Chondrocyte (in vitro differentiated cells): ENCODE results near the gene UBE3B. TPM values are rescaled to one million over a fixed set of nuclear protein-coding genes. Genes with fewer than 3 reads are reported as not detected.

ENCODE experiments used
- DNase-seq: peaks from one replicate; pipeline ENCODE4 v3.0.0; 2021; ENCODE audit warnings: mixed read lengths, low spot score
- H3K27ac Mint-ChIP-seq: one replicate; pipeline ENCODE4 v1.8.0; 2021; ENCODE audit warnings: mild to moderate bottlenecking, moderate library complexity, mixed read lengths; ENCODE audit not compliant: unreplicated experiment
- H3K27me3 Mint-ChIP-seq: 2 replicates; pipeline ENCODE4 v1.8.0; 2021; ENCODE audit warnings: low read depth, mixed read lengths
- H3K36me3 Mint-ChIP-seq: 2 replicates; pipeline ENCODE4 v1.8.0; 2021; ENCODE audit warnings: low read depth, mixed read lengths
- H3K4me1 Mint-ChIP-seq: 2 replicates; pipeline ENCODE4 v1.8.0; 2021; ENCODE audit warnings: low read depth, mild to moderate bottlenecking, mixed read lengths
- H3K4me3 Mint-ChIP-seq: one replicate; pipeline ENCODE4 v1.8.0; 2021; ENCODE audit warnings: mild to moderate bottlenecking, moderate library complexity, mixed read lengths; ENCODE audit not compliant: unreplicated experiment
- H3K9me3 Mint-ChIP-seq: 2 replicates; pipeline ENCODE4 v1.8.0; 2021; ENCODE audit warnings: low read depth, mixed read lengths
- total RNA-seq: library from RNA; stranded (reverse); gene quantifications from 3 replicates; pipeline ENCODE4 v1.2.1, GENCODE V29; 2021
- TF ChIP-seq, protein P1 (sequence below): fragments of 200-600 bp; sonication (generic); IDR thresholded peaks from 2 replicates; pipeline ENCODE4 v1.5.0; 2021; ENCODE audit warnings: antibody characterized with exemption, mild to moderate bottlenecking, moderate library complexity

Gene UBE3B
- total RNA-seq, 1 donor from 2014 or later, result 32.9 TPM

DNA sequence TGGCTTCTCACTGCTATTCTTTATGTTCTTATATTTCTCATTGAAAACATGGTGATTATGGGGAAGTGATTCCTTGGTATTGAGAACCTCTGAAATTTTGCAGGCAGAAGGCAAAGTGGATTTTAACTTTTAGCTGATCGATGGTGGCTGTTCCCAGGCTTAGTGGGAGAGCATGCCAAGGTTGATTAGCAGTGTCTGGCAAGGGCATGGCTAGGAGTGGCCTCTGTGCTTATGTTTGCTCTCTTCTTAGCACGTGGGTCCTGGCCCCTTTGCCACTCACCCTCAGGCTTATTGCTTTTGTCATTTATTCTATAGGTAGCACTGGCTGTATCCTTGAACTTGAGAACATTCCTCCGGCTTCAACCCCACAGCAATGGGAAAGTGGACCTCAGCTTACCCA lies 98.2 kb downstream of the UBE3B start:
- DNase-seq, result no peak
- Mint-ChIP-seq H3K36me3 (peaks cover 15% of the 10 kb centered on the region), H3K27ac (no peak overlapping the region), H3K27me3 (no peaks in the 10 kb centered on the region), H3K9me3 (no peaks in the 10 kb centered on the region), H3K4me1 (peaks cover 22% of the 10 kb centered on the region), H3K4me3 (no peak overlapping the region)
- TF ChIP-seq, protein P1, sequence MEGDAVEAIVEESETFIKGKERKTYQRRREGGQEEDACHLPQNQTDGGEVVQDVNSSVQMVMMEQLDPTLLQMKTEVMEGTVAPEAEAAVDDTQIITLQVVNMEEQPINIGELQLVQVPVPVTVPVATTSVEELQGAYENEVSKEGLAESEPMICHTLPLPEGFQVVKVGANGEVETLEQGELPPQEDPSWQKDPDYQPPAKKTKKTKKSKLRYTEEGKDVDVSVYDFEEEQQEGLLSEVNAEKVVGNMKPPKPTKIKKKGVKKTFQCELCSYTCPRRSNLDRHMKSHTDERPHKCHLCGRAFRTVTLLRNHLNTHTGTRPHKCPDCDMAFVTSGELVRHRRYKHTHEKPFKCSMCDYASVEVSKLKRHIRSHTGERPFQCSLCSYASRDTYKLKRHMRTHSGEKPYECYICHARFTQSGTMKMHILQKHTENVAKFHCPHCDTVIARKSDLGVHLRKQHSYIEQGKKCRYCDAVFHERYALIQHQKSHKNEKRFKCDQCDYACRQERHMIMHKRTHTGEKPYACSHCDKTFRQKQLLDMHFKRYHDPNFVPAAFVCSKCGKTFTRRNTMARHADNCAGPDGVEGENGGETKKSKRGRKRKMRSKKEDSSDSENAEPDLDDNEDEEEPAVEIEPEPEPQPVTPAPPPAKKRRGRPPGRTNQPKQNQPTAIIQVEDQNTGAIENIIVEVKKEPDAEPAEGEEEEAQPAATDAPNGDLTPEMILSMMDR, result no peak

DNA sequence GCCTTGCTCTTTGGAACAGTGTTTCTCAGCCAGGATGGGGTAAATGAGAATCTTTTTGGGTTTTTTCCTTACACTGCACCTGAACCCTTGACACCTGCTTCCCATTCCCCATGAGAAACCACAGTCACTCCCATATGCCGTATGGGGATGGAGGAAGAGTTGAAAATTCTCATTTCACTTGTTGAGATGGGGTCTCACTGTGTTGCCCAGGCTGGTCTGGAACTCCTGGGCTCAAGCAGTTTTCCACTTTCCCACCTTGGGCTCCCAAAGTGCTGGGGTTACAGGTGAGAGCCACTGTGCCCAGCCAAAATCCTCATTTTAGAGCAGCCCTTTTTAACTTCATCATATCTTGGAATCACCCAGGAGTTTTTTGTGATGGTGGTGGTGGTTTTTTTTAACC lies 99.9 kb downstream of the UBE3B start:
- TF ChIP-seq, protein P1, result no peak
- Mint-ChIP-seq H3K27ac (no peak overlapping the region), H3K4me1 (peaks cover 22% of the 10 kb centered on the region), H3K27me3 (no peaks in the 10 kb centered on the region), H3K36me3 (peaks cover 15% of the 10 kb centered on the region), H3K4me3 (no peak overlapping the region), H3K9me3 (no peaks in the 10 kb centered on the region)
- DNase-seq, result no peak

DNA sequence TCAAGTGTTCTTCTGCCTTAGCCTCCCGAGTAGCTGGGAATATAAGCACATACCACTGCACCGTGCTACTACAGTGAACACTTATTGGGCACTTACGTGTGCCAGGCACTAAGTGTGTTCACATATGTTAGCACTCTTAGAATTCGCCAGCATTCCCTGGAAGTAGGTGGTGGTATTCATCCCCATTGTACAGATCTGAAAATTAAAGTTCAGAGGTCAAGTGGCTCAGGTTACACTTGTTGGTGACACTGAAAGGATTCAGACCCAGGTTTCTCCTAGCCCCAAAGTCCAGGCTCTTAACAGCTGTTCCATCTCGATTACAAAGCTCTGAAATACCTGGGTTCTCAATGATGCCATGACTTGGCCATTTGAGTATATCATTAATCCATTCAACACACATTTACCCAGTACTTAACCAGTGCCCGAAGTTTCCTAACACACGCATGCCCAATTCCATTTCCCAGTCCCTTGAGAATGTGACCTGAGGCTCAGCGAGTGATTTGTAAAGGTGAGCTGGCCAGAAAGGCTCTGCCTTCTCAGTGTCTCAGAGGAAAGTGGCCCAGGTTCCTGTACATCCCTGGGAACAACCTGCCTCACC lies 101.0 kb downstream of the UBE3B start:
- Mint-ChIP-seq H3K36me3 (peaks cover 17% of the 10 kb centered on the region), H3K4me1 (peaks cover 14% of the 10 kb centered on the region)

DNA sequence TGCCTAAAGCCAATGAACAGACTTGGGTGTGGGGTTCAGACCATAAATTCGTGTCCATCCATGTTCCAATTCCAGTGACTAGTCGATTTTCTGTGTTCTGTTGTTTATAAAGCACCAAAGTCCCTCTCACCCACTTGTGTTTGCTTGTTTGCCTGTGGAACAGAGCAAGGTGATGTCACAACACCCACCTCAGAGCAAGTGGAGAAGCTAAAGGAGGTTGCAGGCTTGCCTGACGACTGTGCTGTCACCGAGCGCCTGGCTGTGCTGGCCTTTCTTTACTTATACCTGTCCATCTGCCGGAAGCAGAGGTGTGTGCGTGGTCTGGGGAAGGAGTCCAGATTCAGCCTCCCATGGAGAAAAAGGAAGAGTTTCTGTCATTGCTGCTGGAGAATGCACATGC lies 102.2 kb downstream of the UBE3B start:
- Mint-ChIP-seq H3K4me1 (peaks cover 5% of the 10 kb centered on the region), H3K27me3 (no peaks in the 10 kb centered on the region), H3K36me3 (peaks cover 20% of the 10 kb centered on the region), H3K27ac (no peak overlapping the region), H3K9me3 (no peaks in the 10 kb centered on the region), H3K4me3 (no peak overlapping the region)
- DNase-seq, result no peak
- TF ChIP-seq, protein P1, result no peak

More for the DNA sequence above, 101.0 kb downstream of the UBE3B start:
- Mint-ChIP-seq H3K27me3 (no peaks in the 10 kb centered on the region), H3K27ac (no peak overlapping the region), H3K9me3 (no peaks in the 10 kb centered on the region), H3K4me3 (no peak overlapping the region)
- TF ChIP-seq, protein P1, result no peak
- DNase-seq, result no peak

DNA sequence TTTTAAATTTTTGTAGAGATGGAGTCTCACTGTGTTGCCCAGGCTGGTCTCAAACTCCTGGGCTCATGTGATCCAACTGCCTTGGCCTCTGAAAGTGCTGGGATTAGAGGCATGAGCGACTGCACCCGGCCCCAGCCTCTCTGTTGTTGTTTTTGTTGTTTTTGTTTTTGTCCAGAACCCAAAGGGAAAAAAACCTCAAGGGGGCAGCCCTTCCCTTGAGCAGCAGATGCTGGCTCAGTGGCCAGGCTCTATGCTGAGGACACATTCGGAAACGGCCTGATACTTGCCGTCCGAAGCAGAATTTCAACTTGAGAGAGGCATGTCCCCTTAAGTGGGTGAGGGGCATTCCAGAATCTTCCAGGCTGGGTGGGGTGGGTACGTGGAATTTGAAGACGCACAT lies 102.8 kb downstream of the UBE3B start:
- Mint-ChIP-seq H3K4me3 (no peak overlapping the region), H3K27me3 (no peaks in the 10 kb centered on the region), H3K4me1 (no peaks in the 10 kb centered on the region), H3K36me3 (peaks cover 20% of the 10 kb centered on the region), H3K27ac (no peak overlapping the region), H3K9me3 (no peaks in the 10 kb centered on the region)
- DNase-seq, result peak; percentile 12
- TF ChIP-seq, protein P1, result no peak
